Trophoblast cell (in vitro differentiated cells and primary cell): ENCODE data around the gene PMEPA1.

Experiments
- DNase-seq, 2 donors: peaks; one replicate each; pipeline ENCODE4 v3.0.0-alpha.2; 2016
- H2AFZ ChIP-seq: 2 replicates; pipeline ENCODE4 v1.6.1; 2013; ENCODE audit warnings: low read length, moderate library complexity, mild to moderate bottlenecking; ENCODE audit not compliant: insufficient read depth, poor library complexity
- H2AK5ac ChIP-seq: 2 replicates; pipeline ENCODE4 v1.6.1; 2013; ENCODE audit warnings: mild to moderate bottlenecking, low read length
- H2BK120ac ChIP-seq: 2 replicates; pipeline ENCODE4 v1.6.1; 2013; ENCODE audit warnings: low read length, mild to moderate bottlenecking, moderate library complexity; ENCODE audit not compliant: insufficient read depth, poor library complexity
- H2BK12ac ChIP-seq: 2 replicates; pipeline ENCODE4 v1.6.1; 2013; ENCODE audit warnings: mild to moderate bottlenecking, low read length, moderate library complexity
- H2BK5ac ChIP-seq: 2 replicates; pipeline ENCODE4 v1.6.1; 2013; ENCODE audit warnings: low read length, low read depth, moderate library complexity, mild to moderate bottlenecking; ENCODE audit not compliant: poor library complexity
- H3K14ac ChIP-seq: 2 replicates; pipeline ENCODE4 v1.6.1; 2013; ENCODE audit warnings: mild to moderate bottlenecking, low read length
- H3K18ac ChIP-seq: 2 replicates; pipeline ENCODE4 v1.6.1; 2013; ENCODE audit warnings: mild to moderate bottlenecking, low read length
- H3K23ac ChIP-seq: 2 replicates; pipeline ENCODE4 v1.6.1; 2013; ENCODE audit warnings: low read length
- H3K27ac ChIP-seq: 2 replicates; pipeline ENCODE4 v1.5.1; 2013; ENCODE audit warnings: low read depth, mild to moderate bottlenecking, inconsistent platforms, low read length, moderate library complexity
- H3K27me3 ChIP-seq: 2 replicates; pipeline ENCODE4 v1.6.1; 2013; ENCODE audit warnings: inconsistent platforms, mild to moderate bottlenecking, low read length, moderate library complexity; ENCODE audit not compliant: insufficient read depth
- H3K36me3 ChIP-seq, 2 experiments: 1 replicate in 1 of 2; 2 replicates in 1 of 2; pipeline ENCODE4 v1.6.1; 2013; ENCODE audit warnings: low read length in 2 of 2, mild to moderate bottlenecking in 2 of 2, moderate library complexity in 1 of 2; ENCODE audit not compliant: insufficient read depth in 2 of 2, control insufficient read depth in 1 of 2
- H3K4ac ChIP-seq: 2 replicates; pipeline ENCODE4 v1.6.1; 2013; ENCODE audit warnings: low read depth, mild to moderate bottlenecking, low read length, moderate library complexity
- H3K4me1 ChIP-seq, 2 experiments: 1 replicate in 1 of 2; 2 replicates in 1 of 2; pipeline ENCODE4 v1.6.1; 2013; ENCODE audit warnings: low read length in 2 of 2, mild to moderate bottlenecking in 2 of 2, moderate library complexity in 1 of 2; ENCODE audit not compliant: insufficient read depth in 2 of 2, control insufficient read depth in 1 of 2
- H3K4me2 ChIP-seq: 2 replicates; pipeline ENCODE4 v1.6.1; 2013; ENCODE audit warnings: inconsistent platforms, mild to moderate bottlenecking, low read length, moderate library complexity
- H3K4me3 ChIP-seq: 2 replicates; pipeline ENCODE4 v1.5.1; 2013; ENCODE audit warnings: mild to moderate bottlenecking, low read depth, low read length, inconsistent platforms
- H3K79me1 ChIP-seq: one replicate; pipeline ENCODE4 v1.6.1; 2013; ENCODE audit warnings: low read length
- H3K79me2 ChIP-seq: 2 replicates; pipeline ENCODE4 v1.6.1; 2013; ENCODE audit warnings: low read length, mild to moderate bottlenecking; ENCODE audit not compliant: control insufficient read depth, insufficient read depth, poor library complexity
- H3K9ac ChIP-seq: 2 replicates; pipeline ENCODE4 v1.6.1; 2013; ENCODE audit warnings: mild to moderate bottlenecking, low read length
- H3K9me3 ChIP-seq: 2 replicates; pipeline ENCODE4 v1.6.1; 2013; ENCODE audit warnings: low read depth, mild to moderate bottlenecking, control low read depth, inconsistent platforms, low read length; ENCODE audit not compliant: insufficient read depth
- H4K12ac ChIP-seq: 2 replicates; pipeline ENCODE4 v1.6.1; 2013; ENCODE audit warnings: low read depth, mild to moderate bottlenecking, low read length, moderate library complexity
- H4K8ac ChIP-seq: 2 replicates; pipeline ENCODE4 v1.6.1; 2013; ENCODE audit warnings: low read depth, mild to moderate bottlenecking, low read length, moderate library complexity
- H4K91ac ChIP-seq: one replicate; pipeline ENCODE4 v1.6.1; 2013; ENCODE audit warnings: low read depth, mild to moderate bottlenecking, low read length, moderate library complexity
- WGBS: extraction: QIAGEN DNeasy Blood & Tissue Kit; methylation state at CpG from one replicate; pipeline ENCODE4 v1.1.7; 2013; ENCODE audit warnings: missing lambda C conversion rate; ENCODE audit not compliant: insufficient read length, insufficient coverage; ENCODE audit errors: extremely low coverage; 5-methylcytosine and 5-hydroxymethylcytosine counted together

Gene PMEPA1

DNA sequence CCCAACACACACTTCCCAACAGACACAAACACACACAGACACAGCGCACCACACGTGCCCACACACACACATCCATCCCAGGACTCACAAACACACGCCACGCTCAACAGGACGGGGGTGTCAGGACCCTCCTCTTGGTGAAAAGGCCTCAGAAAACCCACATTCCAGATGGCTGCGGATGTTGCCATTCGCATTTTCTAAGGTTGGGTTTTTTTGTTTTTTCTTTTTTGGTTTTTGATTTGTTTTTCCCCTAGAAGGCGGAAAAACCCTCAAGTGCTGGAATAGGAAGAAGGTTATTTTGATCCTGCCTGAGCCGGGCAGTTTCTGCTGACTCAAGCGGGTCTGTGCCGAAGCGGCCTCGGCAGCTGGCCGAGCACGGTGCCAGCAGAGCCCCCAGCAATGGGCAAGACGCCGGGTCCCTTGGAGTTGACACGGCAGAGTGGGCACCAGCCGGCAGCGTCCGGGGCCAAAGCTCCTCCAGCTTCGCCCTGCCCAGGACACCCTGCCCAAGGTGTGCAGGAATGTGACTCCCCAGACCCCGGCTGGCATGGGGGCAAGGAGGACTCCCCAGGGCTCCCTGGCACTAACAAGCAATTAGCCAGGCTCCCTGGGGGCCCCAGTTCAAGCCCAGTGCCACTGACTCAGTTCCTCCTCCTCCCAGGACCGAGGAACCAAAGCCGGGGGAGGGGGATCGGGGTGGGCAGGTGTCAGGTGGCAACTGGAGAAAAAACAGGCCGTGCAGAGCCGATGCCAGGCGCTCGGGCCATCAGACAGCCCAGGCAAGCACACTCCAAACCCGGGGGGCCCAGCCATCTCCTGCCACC lies 48.7 kb downstream of the PMEPA1 start:
- Histone ChIP-seq H3K4me1 (peaks cover 4 to 8% of the 10 kb centered on the region in 2 experiments), H3K4ac (peak overlapping the region; percentile 42), H4K8ac (no peak overlapping the region), H4K91ac (no peak overlapping the region), H3K4me2 (no peak overlapping the region), H2AK5ac (no peak overlapping the region), H3K79me2 (peaks cover 5% of the 10 kb centered on the region), H3K18ac (peak overlapping the region; percentile 31), H2BK12ac (no peak overlapping the region), H2BK5ac (no peak overlapping the region), H3K23ac (no peak overlapping the region), H3K36me3 (peaks cover 51 to 52% of the 10 kb centered on the region in 2 experiments), H2AFZ (no peak overlapping the region), H3K79me1 (no peaks in the 10 kb centered on the region), H2BK120ac (no peak overlapping the region), H3K9ac (no peak overlapping the region), H3K9me3 (no peaks in the 10 kb centered on the region), H4K12ac (no peak overlapping the region), H3K14ac (no peak overlapping the region), H3K4me3 (no peak overlapping the region), H3K27me3 (no peaks in the 10 kb centered on the region), H3K27ac (no peak overlapping the region)
- no peak for DNase-seq
- WGBS, result no CpG with 5 or more reads among the region's 31 CpGs

DNA sequence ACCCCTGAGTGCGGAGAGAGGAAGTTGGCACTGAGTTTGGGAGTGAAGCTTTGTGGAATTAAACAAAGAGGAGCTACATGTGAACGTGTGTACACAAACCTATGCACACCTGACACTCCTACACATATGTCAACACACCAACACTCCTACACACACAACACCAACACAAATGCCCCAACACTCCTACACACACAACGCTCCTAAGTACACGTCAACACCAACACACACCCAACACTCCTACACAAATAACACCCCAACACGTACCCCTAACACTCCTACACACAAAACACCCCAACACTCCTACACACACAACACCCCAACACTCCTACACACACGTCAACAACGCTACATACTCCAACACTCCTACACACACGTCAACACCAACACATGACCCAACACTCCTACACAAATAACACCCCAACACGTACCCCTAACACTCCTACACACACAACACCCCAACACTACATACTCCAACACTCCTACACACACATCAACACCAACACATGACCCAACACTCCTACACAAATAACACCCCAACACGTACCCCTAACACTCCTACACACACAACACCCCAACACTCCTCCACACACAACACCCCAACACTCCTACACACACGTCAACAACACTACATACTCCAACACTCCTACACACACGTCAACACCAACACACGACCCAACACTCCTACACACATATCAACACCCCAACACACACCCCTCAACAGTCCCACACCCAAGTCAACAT lies 49.5 kb downstream of the PMEPA1 start:
- H2AK5ac ChIP-seq, result no peak overlapping the region
- H3K79me1 ChIP-seq, result no peaks in the 10 kb centered on the region
- no peaks in the 10 kb centered on the region for H3K9me3 ChIP-seq
- peaks cover 47 to 49% of the 10 kb centered on the region in 2 experiments for H3K36me3 ChIP-seq
- H3K79me2 ChIP-seq, result peaks cover 4% of the 10 kb centered on the region
- H2AFZ ChIP-seq, result no peak overlapping the region
- DNase-seq, result no peak
- H2BK5ac ChIP-seq, result no peak overlapping the region
- H4K91ac ChIP-seq, result no peak overlapping the region
- no peak overlapping the region for H3K23ac ChIP-seq
- no peak overlapping the region for H2BK12ac ChIP-seq
- no peak overlapping the region for H4K8ac ChIP-seq
- H3K27me3 ChIP-seq, result no peaks in the 10 kb centered on the region
- H3K18ac ChIP-seq, result peak overlapping the region; percentile 31
- WGBS, result 100% methylated on average over 11 of the region's 13 CpGs
- no peak overlapping the region for H3K4me2 ChIP-seq
- no peak overlapping the region for H4K12ac ChIP-seq
- no peak overlapping the region for H3K4me3 ChIP-seq
- no peak overlapping the region for H2BK120ac ChIP-seq
- H3K4me1 ChIP-seq, result peaks cover 11 to 12% of the 10 kb centered on the region in 2 experiments
- H3K14ac ChIP-seq, result no peak overlapping the region
- H3K9ac ChIP-seq, result no peak overlapping the region
- H3K27ac ChIP-seq, result no peak overlapping the region
- H3K4ac ChIP-seq, result no peak overlapping the region

DNA sequence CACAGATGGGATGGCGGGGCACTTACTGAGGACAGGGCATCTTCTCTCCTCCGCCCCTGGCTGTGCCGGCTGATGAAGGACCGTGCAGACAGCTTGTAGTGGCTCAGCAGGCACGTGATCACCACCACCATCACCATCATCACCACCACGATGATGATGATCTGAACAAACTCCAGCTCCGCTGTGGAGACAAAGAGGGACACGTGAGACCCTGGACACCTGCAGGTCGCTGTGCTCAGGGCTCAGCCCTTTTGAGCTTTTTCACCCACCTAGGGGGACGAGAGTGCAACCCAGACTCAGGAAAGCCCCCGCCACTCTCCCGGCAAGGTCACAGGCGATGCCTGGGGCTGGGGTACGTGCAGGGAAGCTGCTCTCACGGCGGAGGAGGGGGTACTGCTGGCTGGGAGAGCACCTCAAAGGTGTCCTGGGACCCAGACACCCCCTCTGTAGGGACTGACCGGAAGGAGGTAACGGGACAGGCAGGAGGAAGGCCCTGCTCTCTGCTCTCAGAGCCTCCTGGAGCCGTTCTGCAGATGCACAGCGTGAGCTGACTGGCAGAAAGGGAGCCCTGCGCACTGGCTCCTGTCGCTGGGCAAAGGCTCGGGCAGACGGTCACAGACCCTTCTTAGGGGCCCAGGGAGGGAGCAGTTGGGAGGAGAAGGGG lies 50.2 kb downstream of the PMEPA1 start:
- Histone ChIP-seq H3K79me2 (peaks cover 4% of the 10 kb centered on the region), H4K12ac (no peak overlapping the region), H2AFZ (no peak overlapping the region), H2AK5ac (no peak overlapping the region), H3K4me3 (no peak overlapping the region), H3K27ac (no peak overlapping the region), H4K91ac (no peak overlapping the region), H3K36me3 (peaks cover 49 to 51% of the 10 kb centered on the region in 2 experiments), H3K18ac (no peak overlapping the region), H4K8ac (no peak overlapping the region), H2BK5ac (no peak overlapping the region), H3K14ac (no peak overlapping the region), H3K27me3 (no peaks in the 10 kb centered on the region), H3K4me1 (peaks cover 17 to 18% of the 10 kb centered on the region in 2 experiments), H2BK12ac (no peak overlapping the region), H3K9me3 (no peaks in the 10 kb centered on the region), H3K79me1 (no peaks in the 10 kb centered on the region), H3K23ac (no peak overlapping the region), H2BK120ac (no peak overlapping the region), H3K9ac (no peak overlapping the region), H3K4ac (no peak overlapping the region), H3K4me2 (no peak overlapping the region)
- no peak for DNase-seq
- WGBS, result no CpG with 5 or more reads among the region's 24 CpGs

DNA sequence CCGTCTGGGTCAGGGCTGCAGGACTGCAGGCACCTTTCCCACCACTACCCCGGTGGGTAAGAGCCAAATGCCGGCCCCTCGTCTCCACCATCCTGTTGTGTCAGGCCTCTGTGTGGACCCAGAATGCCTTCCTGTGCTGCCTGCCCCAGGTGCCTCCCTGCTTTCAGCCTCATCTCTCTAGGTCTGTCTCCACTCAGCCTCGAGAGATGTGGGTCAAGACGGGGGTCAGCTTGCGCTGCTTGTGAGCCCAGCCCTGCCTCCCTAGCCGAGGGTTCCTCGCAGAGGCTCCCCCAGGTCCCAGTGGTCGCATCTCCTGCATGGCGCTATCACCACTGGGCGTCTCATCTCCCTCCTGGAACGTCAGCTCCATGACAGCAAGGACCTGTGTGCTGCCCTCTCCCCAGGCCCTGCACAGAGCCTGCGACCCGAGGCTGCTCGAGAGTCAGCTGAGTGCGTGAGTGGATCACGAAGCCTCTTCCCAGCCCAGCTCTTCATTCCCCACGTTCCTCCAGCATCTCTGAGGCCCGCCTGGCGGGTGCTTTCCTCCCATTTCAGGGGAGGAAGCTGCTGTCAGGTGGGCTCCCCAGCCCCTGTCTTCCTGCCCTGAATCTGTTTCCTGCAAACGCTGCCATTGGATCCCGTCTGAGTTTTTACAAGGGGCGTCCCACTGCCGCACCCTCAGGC lies 50.8 kb downstream of the PMEPA1 start:
- Histone ChIP-seq H4K8ac (no peak overlapping the region), H3K27ac (no peak overlapping the region), H4K91ac (no peak overlapping the region), H2AFZ (no peak overlapping the region), H3K27me3 (no peaks in the 10 kb centered on the region), H3K36me3 (peaks cover 47 to 49% of the 10 kb centered on the region in 2 experiments), H2BK5ac (no peak overlapping the region), H3K4me2 (no peak overlapping the region), H2BK12ac (no peak overlapping the region), H3K79me1 (no peaks in the 10 kb centered on the region), H4K12ac (no peak overlapping the region), H2AK5ac (no peak overlapping the region), H3K14ac (no peak overlapping the region), H3K4me1 (peaks cover 20 to 21% of the 10 kb centered on the region in 2 experiments), H2BK120ac (no peak overlapping the region), H3K23ac (no peak overlapping the region), H3K79me2 (peaks cover 3% of the 10 kb centered on the region), H3K18ac (no peak overlapping the region), H3K9ac (no peak overlapping the region), H3K4me3 (no peak overlapping the region), H3K4ac (no peak overlapping the region), H3K9me3 (no peaks in the 10 kb centered on the region)
- no CpG with 5 or more reads among the region's 25 CpGs for WGBS
- no peak for DNase-seq
